GM19239 (cell line): ENCODE data around the gene EOMES.
A peak's percentile ranks its signal among the peaks of the same experiment; 100 is the strongest.

Experiments used
- DNase-seq: peaks from one replicate; pipeline ENCODE4 v3.0.0; 2011; ENCODE audit warnings: low spot score; ENCODE audit not compliant: insufficient read length
- FAIRE-seq: peaks from 2 replicates; lab custom pipeline; 2011; peaks lifted over from hg19 to GRCh38; lab: Jason Lieb, UNC

The EOMES gene

DNA sequence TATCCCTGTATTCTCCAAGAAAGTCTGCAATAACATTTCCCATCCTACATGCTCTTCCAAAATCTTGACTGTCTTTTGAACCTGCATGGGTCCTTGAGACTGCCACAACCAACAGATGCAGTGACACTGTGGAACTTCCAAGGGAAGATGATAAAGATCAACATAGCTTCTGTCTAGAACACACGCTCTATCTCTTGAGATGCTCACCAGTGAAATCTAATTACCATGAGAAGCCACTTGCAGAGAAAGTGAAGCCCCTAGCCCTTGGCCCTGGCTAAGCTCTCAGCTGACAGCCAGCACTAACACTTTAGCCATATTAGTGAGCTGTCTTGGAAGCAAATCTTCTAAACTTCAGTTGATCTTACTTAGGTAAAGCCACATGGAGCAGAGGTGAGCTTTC lies 36.6 kb downstream of the EOMES start:
- FAIRE-seq (no peak), DNase-seq (no peak)

DNA sequence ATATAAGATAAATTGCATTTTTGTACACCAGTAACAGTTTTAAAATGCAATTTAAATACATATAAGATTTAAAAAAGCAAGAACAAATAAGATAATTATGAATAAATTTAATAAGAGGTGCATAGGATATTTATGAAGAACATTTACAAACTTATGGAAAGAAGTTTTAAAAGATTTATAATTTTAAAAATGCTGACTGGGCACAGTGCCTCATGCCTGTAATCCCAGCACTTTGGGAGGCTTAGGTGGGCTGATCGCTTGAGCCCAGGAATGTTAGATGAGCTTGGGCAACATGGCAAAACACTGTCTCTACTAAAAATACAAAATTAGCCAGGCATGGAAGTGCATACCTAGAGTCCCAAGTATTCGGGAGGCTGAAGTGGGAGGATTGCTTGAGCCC lies 37.8 kb downstream of the EOMES start:
- DNase-seq (no peak), FAIRE-seq (no peak)

DNA sequence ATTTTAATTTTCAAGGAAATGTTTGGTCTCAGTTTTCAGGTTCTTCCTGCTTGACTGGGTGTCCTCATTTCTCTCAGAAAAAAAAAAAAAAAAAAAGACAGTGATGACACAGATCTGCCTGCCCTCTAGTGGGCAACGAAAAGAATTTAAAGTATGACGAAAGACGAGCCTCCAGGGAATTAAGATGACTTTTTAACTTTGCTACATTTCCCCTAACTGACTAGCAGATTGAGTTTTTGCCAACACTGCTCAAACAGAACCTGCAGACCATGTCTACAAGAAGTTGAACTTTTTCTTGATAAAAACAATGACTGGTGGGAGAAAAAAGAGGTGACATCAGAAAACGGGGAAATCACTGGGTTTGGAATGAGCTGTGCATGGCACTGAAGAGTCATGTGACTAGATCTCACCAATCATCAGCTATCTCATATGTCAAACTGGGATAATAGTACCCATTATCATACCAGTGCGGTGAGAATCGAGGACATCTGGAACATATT lies 40.8 kb downstream of the EOMES start:
- DNase-seq, result peak; percentile 36
- no peak for FAIRE-seq

DNA sequence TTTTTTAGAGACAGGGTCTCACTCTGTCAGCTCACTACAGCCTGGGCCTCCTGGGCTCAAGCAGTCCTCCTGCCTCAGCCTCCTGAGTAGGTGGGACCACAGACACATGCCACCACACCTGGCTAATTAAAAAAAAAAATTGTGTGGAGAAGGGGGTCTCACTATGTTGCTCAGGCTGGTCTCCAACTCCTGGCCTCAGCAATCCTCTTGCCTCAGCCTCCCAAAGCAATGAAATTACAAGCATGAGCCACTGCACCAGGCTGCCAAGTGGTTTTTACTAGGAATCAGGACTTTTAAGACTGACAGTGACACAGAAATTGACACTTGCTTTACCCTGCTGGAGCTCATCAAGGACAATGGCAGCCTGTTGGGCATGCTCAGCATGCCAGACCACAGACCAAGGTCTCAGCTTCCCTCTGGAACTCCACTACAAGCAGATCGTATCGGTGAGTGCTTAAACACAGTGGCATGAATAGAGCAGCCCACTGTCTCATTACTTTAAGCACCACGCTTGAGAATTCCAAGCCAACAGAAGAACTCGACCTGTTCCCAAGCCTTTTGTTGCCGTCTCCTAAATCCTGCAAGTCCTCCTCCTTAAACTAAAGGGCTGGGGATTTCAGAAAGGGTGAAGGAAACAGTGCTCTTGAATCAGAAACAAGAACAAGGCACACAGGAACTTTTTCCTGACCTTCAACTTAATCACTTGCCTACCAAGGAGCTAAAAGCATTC lies 41.4 kb downstream of the EOMES start:
- FAIRE-seq (no peak), DNase-seq (no peak)

DNA sequence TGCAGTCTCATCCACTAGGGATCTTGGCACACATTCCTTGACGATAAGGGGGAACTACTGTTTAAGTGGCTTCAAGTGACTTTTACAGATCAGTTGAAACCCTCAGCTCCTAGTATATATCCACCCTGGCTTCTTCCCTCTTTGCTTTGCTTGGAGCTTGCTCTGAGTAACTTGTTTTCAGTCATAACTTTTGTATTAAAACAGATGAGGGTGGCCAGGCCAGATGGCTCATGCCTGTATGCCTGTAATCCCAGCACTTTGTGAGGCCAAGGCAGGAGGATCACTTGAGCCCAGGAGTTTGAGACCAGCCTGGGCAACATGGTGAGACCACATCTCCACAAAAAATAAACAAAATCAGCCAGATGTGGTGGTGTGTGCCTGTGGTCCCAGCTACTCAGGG lies 42.4 kb downstream of the EOMES start:
- DNase-seq (no peak), FAIRE-seq (no peak)

DNA sequence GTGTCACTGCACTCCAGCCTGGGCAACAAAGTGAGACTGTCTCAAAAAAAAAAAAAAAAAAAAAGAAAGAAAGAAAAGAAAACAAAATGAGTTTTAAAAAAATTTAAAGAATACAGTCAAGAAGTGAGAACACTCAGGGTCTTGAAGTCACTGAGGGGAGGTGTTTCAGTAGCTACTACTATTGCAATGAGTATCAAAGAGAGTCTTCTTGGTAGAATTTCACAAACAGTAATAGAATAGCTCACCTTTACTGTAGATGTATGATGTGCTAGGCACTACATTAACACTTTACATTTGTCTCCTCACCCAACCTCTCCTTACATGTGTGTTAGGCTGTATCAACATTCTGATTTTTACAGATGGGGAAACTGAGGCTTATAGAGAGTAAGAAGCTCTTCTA lies 43.9 kb downstream of the EOMES start:
- DNase-seq (no peak), FAIRE-seq (no peak)

DNA sequence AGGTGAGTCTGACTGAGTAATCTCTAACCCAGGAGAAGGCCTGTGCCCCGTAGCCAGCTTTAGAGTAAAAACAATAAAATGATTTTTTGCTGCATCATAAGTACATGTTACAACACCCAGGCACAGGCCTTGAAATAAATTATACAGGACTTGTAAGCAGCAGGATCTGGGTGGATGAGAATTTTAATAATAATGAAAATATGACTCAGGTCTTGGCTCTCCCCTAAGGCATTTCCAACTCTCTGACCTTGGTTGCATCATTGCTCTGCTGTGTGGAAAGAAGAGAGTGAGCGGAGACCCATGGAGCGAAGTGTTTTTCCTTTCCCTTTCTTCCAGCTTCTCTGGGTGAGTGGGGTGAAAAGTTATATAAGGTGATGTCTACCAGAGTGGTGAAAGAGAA lies 44.6 kb downstream of the EOMES start:
- no peak for FAIRE-seq
- no peak for DNase-seq

DNA sequence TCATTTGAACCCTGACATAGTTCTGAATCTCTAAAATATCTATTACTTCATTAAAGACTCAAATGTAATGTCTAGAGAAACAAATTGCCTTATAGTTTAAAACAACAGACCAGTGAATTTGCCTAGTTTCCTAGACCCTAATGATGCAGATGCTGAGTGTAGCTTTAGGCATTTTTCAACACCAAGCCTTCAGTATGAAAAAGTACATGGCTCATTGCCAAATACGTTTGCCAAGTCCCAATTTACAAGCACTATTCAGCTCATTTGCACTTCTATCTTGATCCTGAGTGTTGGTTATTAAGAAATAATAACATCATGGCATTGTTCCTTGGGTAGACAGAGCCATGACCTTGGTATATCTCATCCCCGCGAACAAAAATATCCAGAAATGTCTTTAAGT lies 46.8 kb downstream of the EOMES start:
- FAIRE-seq (no peak), DNase-seq (no peak)

DNA sequence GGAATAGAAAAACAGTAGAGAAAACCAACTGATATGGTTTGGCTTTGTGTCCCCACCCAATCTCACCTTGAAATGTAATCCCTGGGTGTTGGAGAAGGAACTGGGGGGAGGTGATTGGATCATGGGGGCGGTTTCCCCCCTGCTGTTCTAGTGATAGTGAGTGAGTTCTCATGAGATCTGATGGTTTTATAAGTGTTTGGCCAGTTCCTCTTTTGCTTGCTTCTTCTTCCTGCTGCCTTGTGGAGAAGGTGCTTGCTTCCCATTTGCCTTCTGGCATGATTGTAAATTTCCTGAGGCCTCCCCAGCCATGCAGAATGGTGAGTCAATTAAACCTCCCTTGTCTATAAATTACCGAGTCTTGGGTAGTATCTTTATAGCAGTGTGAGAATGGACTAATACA lies 48.4 kb downstream of the EOMES start:
- DNase-seq, result no peak
- FAIRE-seq, result no peak

DNA sequence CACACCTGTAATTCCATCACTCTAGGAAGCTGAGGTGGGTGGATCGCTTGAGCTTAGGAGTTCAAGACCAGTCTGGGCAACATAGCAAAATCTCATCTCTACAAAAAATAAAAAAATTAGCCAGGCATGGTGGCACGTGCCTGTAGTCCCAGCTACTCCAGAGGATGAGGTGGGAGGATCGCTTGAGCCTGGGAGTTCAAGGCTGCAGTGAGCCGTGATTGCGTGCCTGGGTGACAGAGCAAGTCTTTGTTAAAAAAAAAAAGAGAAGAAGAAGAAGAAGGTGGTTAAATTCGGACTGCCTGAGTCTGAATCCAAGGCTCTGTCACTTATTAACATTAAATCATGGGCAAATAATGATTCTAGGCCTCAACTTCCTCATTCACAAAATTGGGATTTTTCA lies 51.0 kb downstream of the EOMES start:
- FAIRE-seq, result no peak
- DNase-seq, result no peak

DNA sequence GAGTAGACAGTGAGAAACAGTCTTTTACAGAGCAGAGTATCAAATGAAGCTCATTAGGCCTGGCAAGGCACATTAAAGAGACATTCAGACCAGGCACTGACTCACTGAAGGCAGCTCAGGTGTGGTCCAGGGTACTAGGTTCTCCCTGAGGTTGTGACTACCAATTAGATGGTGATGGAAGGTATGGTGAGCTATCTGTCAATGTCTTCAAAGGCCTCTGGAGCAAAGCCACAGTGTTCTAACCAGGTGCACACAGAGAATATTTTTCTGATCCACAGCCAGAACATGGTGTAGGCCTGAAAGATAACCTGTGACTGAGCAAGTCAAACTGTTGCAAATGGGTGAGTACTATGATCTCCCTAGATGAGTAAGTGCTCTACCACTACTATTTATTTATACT lies 51.5 kb downstream of the EOMES start:
- FAIRE-seq, result no peak
- no peak for DNase-seq

DNA sequence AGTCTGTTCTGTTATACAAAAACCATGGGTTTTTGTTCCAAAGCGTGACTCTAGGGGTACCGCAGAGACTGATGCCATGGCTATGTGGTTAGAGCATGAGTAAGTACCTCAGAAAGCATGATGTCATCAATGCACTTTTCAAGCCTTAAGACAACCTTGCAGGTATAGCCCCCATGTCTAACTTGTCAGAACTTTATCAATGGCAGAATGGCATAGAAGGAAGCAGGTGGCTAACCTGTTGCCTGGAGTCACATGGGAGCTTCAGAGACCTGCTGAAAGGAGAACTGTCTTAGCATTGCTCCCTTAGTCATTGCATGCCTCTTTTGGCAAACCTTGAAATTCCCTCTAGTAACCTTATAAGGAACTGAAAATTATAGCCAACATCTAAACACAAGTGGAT lies 52.5 kb downstream of the EOMES start:
- FAIRE-seq, result no peak
- DNase-seq, result no peak

DNA sequence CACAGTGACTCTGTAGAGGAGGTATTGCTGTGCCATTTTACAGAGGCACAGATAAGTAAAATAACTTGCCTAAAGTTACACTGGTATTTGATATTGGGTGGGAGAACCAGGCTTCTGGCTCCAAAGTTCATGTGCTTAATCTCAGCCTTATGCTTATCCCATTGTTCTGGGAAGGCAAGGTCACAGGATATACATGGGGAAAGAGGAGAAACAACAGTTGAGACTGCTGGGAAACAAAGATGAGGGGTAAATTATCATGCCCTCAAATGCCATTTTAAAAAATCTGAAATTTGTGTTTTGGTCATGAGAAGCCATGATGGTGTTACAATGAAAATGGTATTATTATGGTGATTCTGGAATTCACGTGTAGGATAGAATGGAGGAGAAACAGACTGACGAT lies 54.4 kb downstream of the EOMES start:
- no peak for FAIRE-seq
- no peak for DNase-seq

DNA sequence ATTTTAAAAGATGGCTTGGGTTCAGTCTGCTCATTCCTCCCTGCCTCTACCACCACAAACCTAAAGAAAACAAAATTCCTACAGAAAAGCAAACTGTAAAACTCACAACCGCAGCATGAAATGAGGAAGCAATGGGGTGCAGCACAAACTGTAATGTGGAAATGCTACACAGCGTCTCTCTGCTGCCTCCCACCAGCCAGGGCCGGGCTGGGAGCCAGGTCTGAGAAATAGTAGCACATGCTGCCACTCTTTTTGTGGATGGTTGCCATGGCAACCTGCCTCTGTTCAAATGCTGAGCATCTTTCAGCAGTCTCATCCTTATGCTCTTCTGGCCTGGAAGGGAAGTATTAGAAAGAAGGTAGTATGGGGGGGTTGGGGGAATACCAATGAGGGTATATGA lies 55.4 kb downstream of the EOMES start:
- no peak for FAIRE-seq
- DNase-seq, result no peak

DNA sequence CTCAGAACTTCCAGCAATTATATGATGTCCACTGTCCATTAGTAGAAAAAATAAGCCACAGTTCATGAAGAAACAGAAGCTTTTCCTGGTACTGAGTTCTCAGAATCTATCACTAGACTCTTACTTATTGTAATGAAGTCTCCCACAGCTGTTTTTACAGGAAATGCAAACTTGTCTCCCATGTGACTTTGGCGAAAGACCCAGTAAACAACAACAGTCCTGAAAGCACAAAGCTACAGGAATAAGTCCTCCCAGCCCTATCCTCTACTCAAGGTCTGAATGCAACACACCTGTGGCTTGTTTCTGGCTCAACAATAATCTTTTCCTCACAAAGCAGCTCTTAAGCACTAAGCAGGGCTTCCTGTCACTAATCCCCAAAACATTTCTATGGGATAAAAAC lies 55.9 kb downstream of the EOMES start:
- FAIRE-seq (no peak), DNase-seq (no peak)
